Activated CD8-positive, alpha-beta memory T cell treated with anti-CD3 and anti-CD28 coated beads, Interleukin-2, amount 50 U/mL, for 4 hours (primary cell): Measurements from ENCODE around the gene AFF2.
"Not testable (repeated sequence)": the region's sequence is repeated elsewhere in the genome, so short reads cannot be mapped to it uniquely, and the experiment has no call there.

ENCODE experiments used
- DNase-seq: peaks from one replicate; pipeline ENCODE4 v3.0.0-alpha.2; 2020

Gene AFF2

DNA sequence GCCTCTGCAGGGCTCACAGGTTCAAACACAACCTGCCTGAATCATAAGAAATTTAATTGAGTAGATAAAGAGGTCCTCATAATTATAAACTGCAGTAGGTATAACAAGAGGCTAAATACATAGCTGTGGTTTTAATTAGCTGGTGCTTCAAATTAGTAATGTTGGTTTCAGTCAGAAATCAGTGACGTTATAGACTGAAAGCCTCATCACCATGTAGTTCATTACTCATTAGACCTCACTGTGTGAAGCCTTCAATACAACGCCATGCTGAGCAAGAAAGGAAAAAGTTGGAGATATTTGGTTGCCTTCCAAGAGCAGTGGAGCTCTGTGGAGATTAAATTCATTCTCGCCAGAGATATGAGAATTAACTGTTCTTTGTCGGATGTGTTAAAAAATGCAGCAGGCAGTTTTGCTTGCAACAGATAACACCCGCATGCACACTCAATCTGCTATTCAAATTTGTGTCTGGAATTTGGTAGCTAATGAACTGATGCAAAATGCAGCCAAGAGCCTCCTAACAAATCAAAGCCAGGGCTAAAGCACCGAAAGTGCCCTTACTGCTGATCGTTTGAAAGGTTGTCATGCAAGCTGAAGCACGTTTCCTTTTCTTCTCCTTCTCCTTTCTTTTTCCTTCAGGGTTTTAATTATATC, 148.9 kb downstream of the AFF2 start:
- no peak for DNase-seq

DNA sequence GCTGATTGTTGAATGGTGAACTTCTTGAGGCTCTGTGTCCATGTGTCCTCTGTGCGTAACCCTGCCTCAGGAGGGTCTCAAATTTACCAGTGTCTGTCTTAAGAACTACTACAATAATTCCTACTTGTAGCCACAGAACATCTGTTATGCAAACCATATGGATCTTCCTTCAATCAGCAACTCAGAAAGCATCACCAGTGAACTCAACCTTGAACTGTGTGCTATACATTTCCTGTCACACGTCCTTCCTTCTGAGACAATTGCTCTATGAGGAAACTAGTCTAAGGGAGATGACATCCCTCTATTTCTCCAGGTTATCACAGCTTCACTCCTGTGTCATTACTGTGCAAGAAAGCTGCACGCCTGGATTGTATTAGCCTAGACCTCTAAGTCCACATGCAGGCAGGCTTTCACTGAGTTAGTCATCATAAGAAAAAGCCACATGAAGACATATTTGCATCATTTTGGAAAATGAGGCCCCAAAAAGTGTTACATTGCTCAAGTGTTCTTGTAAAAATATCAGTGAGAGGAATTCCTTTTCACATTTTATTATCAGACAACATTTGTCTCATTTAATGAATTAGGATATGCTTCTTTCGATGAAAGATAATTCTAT, 157.8 kb downstream of the AFF2 start:
- no peak for DNase-seq

DNA sequence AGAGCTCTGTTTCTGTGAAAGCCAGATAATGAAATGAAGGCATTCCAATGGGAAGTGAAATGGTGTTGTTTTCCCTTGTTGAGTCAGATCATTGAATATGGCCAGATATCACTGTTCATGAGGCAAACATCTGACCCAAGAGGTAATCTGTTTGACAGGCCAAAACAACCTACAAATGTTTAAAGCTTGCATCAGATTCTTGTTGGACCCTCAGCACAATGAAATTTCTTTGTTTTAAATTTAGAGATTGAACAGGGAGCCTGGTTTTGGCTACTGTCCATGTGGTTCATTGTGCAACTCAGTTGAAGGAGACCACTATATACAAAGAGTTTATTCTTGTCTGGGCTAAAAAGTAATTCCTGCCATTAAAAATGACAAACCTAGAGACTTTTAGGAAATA, 159.1 kb downstream of the AFF2 start:
- no peak for DNase-seq

DNA sequence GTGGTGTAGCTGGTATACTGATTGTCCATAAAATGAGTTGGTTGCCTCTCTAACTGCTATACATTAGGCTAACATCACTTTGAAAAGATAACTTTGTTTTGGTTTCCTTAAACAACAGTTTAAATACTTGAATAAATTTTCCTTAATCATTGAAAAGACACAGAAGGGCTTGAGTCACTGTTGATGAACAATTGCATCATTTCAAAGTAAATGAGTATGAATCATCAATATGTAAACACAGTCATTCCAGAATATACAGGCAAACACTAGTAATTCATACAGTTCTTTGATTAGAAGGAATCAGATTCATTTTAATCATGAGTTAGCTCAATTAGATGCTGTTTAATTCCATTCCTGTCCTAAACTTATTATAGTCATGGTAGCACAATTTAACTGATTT, 160.6 kb downstream of the AFF2 start:
- no peak for DNase-seq

DNA sequence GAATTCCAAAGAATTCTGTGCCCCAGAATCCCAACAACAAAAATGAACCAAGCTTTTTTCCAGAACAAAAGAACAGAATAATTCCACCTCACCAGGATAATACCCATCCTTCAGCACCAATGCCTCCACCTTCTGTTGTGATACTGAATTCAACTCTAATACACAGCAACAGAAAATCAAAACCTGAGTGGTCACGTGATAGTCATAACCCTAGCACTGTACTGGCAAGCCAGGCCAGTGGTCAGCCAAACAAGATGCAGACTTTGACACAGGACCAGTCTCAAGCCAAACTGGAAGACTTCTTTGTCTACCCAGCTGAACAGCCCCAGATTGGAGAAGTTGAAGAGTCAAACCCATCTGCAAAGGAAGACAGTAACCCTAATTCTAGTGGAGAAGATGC, 161.6 kb downstream of the AFF2 start:
- no peak for DNase-seq

GRCh38 chrX:148664171-148664570, 163.8 kb downstream of the AFF2 start:
- no peak for DNase-seq

DNA sequence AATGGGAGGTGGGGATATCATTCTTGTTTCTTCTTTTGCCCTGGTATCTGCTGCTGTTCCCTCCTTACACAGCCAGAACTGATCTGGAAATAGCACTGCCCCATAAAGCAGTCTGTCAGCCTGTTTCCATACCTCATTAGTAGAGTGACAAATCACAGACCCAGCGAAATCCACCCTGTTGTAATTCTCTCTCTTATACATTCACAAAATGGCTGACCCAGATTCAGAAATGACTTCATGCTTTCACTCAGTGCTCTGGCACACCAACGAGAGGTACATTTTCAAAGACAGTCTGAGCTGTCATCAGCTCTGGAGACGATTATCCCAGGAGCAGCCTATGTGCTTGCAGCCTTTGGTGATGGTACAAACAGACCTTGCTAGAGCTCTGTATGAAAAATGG, 164.6 kb downstream of the AFF2 start:
- no peak for DNase-seq

DNA sequence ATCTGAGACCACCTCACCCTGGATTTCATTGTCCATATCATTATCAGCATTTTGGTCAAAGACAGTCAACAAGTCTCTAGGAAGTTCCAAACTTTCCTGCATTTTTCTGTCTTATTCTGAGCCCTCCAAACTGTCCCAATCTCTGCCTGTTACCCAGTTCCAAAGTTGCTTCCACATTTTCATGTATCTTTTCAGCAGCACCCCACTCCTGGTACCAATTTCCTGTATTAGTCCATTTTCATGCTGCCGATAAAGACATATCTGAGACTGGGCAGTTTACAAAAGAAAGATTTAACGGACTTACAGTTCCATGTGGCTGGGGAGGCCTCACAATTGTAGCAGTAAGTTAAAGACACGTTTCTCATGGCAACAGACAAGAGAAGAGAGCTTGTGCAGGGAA, 168.8 kb downstream of the AFF2 start:
- not testable (repeated sequence) for DNase-seq

DNA sequence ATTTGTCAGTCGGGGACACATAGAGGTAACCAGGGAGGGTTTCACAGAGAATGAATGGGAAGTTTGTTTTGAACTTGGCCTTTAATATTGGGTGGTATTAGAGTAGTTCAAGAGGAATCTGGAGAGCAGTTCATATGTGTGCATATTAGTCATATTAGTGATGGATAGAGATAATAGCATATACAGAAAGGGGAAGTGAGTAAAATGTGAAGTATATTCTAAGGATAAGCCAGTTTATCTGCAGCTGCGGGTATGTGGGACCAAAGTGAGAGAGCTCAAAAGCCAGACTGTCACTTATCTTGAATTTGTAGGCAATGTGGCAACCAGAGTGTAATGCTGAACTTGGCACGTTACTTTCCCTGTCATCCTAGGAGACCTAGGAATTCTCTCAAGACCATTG, 169.9 kb downstream of the AFF2 start:
- DNase-seq = no peak

DNA sequence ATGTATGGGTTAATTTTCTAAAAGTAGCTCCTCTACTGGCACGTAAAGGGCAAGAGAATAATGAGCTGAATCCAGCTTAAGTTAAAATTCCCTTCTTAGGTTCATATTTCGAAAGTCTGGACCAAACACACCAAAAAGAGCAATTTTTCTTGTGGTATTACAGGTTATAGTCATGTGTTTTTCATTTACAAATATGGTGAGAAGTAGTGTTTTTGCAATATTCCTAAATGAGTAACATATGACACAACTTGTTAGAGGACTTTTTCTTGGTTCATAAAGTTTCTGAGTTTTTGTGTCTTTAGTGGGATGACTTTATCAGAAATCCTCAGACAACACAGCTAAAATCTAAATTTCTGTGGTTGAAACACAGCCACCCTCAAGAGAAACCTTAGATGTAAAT, 172.1 kb downstream of the AFF2 start:
- no peak for DNase-seq

GRCh38 chrX:148681605-148682004, 181.2 kb downstream of the AFF2 start:
- DNase-seq = no peak

- DNase-seq = no peak
Observed at GRCh38 chrX:148682206-148682605, 181.8 kb downstream of the AFF2 start.

GRCh38 chrX:148691456-148691855, 191.0 kb downstream of the AFF2 start:
- no peak for DNase-seq

GRCh38 chrX:148695255-148695654, 194.8 kb downstream of the AFF2 start:
- DNase-seq = no peak

DNA sequence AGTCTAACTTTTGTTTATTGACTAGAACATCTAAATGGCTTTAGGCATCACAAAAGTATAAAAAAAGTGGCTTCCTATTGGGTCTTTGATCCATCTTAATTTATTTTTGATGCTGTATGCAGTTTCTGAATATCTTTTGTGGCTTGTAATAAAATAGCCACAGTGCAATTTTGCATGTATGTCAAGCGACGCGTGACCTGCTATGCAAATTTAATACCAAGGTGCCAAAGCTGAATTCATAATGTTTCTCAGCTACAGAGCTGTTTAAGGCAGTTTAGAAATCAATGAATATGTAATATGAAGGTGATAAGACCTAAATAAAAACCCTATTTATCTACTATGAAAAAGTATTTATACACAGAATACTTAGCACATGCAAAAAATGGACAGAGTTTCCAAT, 197.8 kb downstream of the AFF2 start:
- DNase-seq = no peak

DNA sequence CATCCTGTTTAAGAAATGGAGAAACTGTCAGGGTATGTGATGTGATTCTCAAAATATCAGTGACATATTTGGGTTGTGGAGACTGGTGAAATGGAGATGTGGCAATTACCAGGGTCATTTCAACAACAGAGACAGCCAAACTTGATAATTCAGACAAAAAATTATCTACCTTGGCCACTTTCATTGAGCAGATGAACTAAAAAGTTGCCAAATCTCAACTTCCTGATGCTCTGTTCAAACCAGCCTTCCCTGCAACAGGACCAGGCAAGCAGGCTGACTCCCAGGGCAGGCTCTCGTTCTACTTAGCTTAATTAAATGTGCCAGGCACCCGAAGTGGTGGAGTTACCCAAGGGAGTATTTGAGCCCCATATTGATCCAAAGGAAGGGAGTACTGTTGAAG, 199.6 kb downstream of the AFF2 start:
- DNase-seq = no peak

DNA sequence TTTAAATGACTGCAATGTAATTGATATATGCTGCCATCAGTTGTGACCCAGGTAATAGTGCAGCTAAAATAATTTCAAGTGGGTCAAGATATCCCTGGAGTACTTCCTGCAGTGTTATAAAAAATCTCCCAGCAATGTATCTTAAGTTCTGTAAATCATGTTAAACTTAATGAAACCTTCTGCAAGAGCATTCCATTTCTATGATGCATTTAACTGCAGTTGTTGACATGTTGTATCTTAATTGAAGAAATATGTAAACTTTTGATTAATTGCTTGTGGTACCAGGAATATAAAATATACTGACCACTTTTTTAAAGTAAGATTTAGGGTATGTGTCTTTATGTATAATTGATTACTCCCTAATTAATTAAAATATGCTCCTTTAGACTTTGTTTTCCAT, 213.6 kb downstream of the AFF2 start:
- no peak for DNase-seq

DNA sequence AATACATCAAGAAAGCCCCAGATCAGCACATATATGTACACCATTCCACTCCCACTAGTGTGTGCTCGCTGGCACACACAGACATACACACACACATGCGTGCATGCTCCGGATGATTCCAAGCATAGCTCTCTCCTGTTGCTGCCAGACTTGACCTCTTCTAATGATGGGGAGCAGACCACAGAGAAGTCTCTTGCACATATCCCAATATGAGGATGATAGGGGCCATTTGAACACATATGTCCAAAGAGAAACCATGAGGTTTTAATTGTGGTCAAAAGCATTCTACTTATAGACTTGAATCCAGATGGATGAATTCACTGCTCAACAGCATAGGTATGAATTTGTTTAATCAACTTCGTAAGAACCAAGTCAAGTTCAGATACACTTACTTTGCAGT, 214.9 kb downstream of the AFF2 start:
- no peak for DNase-seq

DNA sequence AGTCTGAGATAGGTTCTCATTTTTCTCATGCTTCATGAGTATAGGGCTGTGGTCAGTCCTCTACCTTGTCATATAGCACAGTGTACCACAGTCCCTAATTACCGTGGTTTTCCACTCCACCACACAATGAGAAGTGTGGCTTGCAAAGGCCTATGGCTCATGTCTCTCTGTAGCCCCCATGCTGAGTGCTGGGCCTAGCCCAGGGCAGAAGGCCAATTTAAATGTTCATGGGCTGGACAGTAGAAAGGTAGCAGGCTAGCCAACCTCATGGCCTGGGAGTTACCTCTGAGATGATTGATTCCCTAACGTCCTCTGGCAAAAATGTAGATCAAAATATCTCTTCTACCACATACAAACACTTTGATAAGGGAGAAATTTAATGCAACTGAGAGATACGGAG, 222.5 kb downstream of the AFF2 start:
- DNase-seq = no peak

GRCh38 chrX:148723551-148723950, 223.1 kb downstream of the AFF2 start:
- no peak for DNase-seq

- DNase-seq = no peak
Observed at GRCh38 chrX:148728901-148729300, 228.5 kb downstream of the AFF2 start.

GRCh38 chrX:148732743-148733142, 232.3 kb downstream of the AFF2 start:
- no peak for DNase-seq

DNA sequence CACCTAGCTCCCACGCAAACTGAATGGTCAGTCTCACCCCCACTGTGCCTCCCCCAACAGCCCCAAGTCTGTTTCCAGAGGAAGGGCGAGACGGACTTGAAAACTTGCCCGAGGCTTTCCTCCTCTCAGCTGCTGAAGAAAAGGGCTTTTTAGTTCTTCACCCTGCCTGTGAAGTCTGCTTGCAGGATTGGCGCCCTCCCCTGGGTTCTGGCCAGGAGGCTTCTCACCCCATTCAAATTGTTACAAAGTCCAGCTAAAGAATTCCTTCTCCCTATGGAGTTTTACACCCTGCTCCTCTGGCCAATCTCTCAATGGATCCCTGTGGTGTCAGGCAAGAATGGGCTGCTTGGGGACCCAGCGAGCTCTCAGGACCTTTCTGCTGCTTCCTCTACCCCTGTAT, 241.0 kb downstream of the AFF2 start:
- no peak for DNase-seq

DNA sequence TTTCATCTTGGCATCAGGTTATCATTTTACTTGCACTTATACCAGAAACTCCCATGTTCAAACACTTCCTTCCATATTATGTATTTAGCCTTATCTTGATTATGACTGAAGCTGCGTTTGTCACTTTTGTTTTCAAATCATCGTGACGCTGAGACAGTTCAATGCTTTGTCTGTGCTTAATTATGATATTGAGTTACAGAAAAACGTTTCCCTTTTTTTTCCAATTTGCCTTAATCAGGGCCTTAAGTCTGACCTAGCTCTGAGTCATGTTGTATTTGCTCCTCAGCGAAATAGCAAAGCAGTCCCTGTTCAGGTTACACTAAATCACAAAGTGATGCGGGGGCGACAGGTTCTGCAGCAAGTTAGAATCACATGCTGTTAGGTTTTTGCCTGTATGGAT, 254.7 kb downstream of the AFF2 start:
- DNase-seq = no peak

- DNase-seq = no peak
Observed at GRCh38 chrX:148763896-148764295, 263.5 kb downstream of the AFF2 start.
